Ovary (tissue), 9 donors: ENCODE data around the gene ADD1. TPM values are rescaled to one million over a fixed set of nuclear protein-coding genes. Genes with fewer than 3 reads are reported as not detected.

Experiments
- DNase-seq, 5 donors: peaks; one replicate each; pipeline ENCODE4 v3.0.0-alpha.2; 2019 to 2020
- H3K27ac ChIP-seq, 2 donors: fragments of 200-600 bp; one replicate each; pipeline versions ENCODE4 v1.5.1 to v1.8.0; 2019 to 2022
- H3K27me3 ChIP-seq: fragments of 200-600 bp; one replicate; pipeline ENCODE4 v1.8.0; 2022
- H3K36me3 ChIP-seq: fragments of 200-600 bp; sonication (generic); one replicate; pipeline ENCODE4 v1.5.1; 2019
- H3K4me1 ChIP-seq: one replicate; pipeline ENCODE4 v1.8.1; 2013; ENCODE audit warnings: mild to moderate bottlenecking, moderate library complexity; ENCODE audit not compliant: insufficient read depth
- H3K4me3 ChIP-seq: fragments of 200-600 bp; sonication (generic); one replicate; pipeline ENCODE4 v1.5.1; 2017
- H3K9me3 ChIP-seq, 2 donors: fragments of 200-600 bp in 1 of 2; sonication (generic) in 1 of 2; one replicate each; pipeline versions ENCODE4 v1.5.1 to v1.8.1; 2013 to 2019; ENCODE audit warnings: mild to moderate bottlenecking in 1 of 2, moderate library complexity in 1 of 2
- CTCF ChIP-seq, 3 donors: fragments of 450-650 bp in 2 of 3; fragments of 200-600 bp in 1 of 3; IDR thresholded peaks; one replicate each; pipeline versions ENCODE4 v1.5.1 to v1.8.0; 2016 to 2022; ENCODE audit warnings: antibody characterized with exemption in 3 of 3, mild to moderate bottlenecking in 1 of 3
- EP300 ChIP-seq: sonication (generic); formaldehyde crosslinking; IDR thresholded peaks from one replicate; pipeline ENCODE4 v1.6.1; 2017; ENCODE audit warnings: antibody characterized with exemption
- POLR2A ChIP-seq: fragments of 450-650 bp; IDR thresholded peaks from one replicate; pipeline ENCODE4 v1.6.1; 2017; ENCODE audit warnings: antibody characterized with exemption, mild to moderate bottlenecking, moderate library complexity
- WGBS, 3 donors: extraction: QIAGEN DNeasy Blood & Tissue Kit in 1 of 3; methylation state at CpG; one replicate each; pipeline versions ENCODE4 v1.1.5 to v1.1.7; 2013 to 2017; 5-methylcytosine and 5-hydroxymethylcytosine counted together
- intact Hi-C, 4 donors: fragments of 100-400 bp; cut with DNase I; formaldehyde crosslinking; loops; one replicate each; pipeline versions ENCODE4 v1.11.0 to v1.15.1; 2022 to 2023
- polyA plus RNA-seq, 2 donors: library from polyadenylated mRNA; stranded (reverse); fragments of 200-250 nt in 1 of 2; fragments of 350-450 nt in 1 of 2; fragmentation: Illumina TruSeq in 1 of 2; extraction: RNeasy Lipid Tissue Mini Kit (QIAGEN cat#74804) in 1 of 2; gene quantifications; one replicate each; pipeline ENCODE4 v1.2.3, GENCODE V29; 2013 to 2014
- total RNA-seq, 7 donors: library from RNA; depleted of rRNA in 2 of 7; stranded (reverse); fragments of >200 nt in 2 of 7; fragmentation: NEBNext Ultra II Directional in 3 of 7; extraction: Animal tissue kit (Norgen Biotek cat#: 25700) in 3 of 7; gene quantifications; one replicate each; pipeline versions ENCODE4 v1.1.0 to v1.2.4, GENCODE V29; 2016 to 2023
- donor health status: DM: no; HTN: no; CAD: no; lungs with moderate emphysema.
- donor health status: DM: no; HTN: no; CAD: no.
- donor health status: Bipolar disorder and iron deficiency.
- donor health status: DM: yes; HTN: yes; CAD: no.
- donor health status: DM: no; HTN: no; CAD: no.
- donor health status: DM: yes; HTN: yes; CAD: no.

ADD1 gene
- total and polyA plus RNA-seq, 9 donors = 166 to 447 (median 365) TPM

DNA sequence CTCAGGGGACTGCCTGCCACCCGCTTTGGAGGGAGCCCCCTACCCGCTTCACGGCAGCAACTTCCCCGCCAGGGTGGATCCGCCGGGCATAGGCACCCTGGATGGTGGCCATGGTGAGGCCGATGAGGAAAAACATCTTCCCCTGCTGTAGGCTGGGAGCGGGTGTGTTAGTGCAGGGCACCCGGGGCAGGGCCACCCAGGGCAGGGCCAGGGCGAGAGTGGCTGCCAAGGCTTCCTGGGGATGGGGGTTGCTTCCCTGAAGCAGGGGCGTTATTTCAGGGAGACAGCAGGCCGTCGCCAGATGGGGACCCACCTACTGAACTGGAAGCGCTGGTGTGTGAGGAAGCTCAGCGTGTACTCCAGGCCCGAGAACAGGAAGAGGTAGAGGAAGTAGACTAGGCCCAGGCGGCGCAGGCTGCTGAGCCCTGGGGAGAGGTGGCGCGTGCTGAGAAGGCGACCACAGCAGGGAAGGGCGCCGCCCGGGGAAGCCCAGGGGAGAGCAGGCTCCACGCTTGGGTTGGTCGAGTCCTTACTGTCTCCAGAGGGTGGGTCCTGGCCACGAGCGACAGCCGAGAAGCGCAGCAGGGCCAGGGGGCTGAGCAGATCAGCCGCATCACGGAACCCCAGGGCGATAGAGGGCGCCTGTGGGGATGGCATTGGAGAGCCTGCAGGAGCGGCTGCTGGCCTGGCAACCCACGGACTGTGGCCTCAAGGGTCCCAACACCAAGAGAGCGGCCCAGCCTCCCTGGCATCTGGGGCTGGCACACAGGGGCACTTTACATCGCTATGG, 88.1 kb downstream of the ADD1 start:
- no peak overlapping the region for H3K27ac ChIP-seq
- no peaks in the 10 kb centered on the region for H3K27me3 ChIP-seq
- H3K4me3 ChIP-seq = no peak overlapping the region
- intact Hi-C loops = loop anchor here in 3 of 4 donors (5.0 to 10.0 kb wide), 4 partner anchors 87 to 397 kb away; partner anchors contain the start of genes ADD1 (in 1 of the 3) and FAM193A (in 1 of the 3)
- 80 to 84% (median 80%) methylated on average over 37 to 38 of the region's 38 CpGs for WGBS, 3 donors
- peak in 2 of 5 donors; percentile 39 to 40 for DNase-seq
- no peaks in the 10 kb centered on the region for H3K9me3 ChIP-seq
- TF ChIP-seq POLR2A = no peak
- TF ChIP-seq EP300 = no peak
- TF ChIP-seq CTCF (IDR thresholded peaks at IDR 0.05) = no peak
- H3K36me3 ChIP-seq = no peaks in the 10 kb centered on the region
- H3K4me1 ChIP-seq = peaks cover 8% of the 10 kb centered on the region

DNA sequence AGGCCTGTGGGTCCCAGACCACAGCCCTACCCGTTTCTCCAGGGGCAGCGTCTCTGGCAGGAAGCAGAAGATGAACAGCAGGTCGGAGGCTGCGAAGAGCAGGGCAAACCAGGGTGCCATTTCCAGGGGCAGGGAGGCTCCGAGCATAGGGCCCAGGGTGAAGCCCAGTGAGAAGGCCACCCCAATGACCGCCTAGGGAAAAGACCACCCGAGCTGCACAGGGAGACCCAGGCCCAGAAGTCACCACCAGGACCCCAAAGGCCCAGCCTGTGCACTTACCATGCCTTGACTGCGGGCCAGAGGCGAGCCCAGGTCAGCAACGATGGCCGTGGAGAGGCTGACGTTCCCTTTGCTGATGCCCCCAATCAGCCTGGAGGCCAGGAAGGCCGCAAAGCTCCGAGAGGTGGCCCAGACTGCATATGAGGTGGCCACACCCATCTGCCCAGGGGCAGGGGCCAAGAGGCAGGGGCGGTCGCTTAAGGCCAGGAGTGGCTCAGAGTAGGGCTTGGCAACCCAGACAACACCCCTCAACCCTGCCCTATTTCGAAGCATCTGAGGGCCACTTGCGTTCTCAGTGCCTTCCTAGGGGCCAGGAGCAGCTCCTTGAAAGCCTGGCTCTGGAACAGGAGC, 88.8 kb downstream of the ADD1 start:
- TF ChIP-seq EP300 (no peak), CTCF (IDR thresholded peaks at IDR 0.05) (no peak), POLR2A (no peak)
- H3K27me3 ChIP-seq = no peaks in the 10 kb centered on the region
- H3K9me3 ChIP-seq = no peaks in the 10 kb centered on the region
- H3K36me3 ChIP-seq = no peaks in the 10 kb centered on the region
- peak in 3 of 5 donors; percentile 32 to 47 (median 35) for DNase-seq
- intact Hi-C loops = loop anchor here in 3 of 4 donors (5.0 to 10.0 kb wide), 4 partner anchors 88 to 398 kb away; partner anchors contain the start of genes ADD1 (in 1 of the 3) and FAM193A (in 1 of the 3)
- no peak overlapping the region for H3K4me3 ChIP-seq
- WGBS, 3 donors = 87% methylated on average over 12 to 18 of the region's 18 CpGs
- peaks cover 8% of the 10 kb centered on the region for H3K4me1 ChIP-seq
- H3K27ac ChIP-seq = no peak overlapping the region

DNA sequence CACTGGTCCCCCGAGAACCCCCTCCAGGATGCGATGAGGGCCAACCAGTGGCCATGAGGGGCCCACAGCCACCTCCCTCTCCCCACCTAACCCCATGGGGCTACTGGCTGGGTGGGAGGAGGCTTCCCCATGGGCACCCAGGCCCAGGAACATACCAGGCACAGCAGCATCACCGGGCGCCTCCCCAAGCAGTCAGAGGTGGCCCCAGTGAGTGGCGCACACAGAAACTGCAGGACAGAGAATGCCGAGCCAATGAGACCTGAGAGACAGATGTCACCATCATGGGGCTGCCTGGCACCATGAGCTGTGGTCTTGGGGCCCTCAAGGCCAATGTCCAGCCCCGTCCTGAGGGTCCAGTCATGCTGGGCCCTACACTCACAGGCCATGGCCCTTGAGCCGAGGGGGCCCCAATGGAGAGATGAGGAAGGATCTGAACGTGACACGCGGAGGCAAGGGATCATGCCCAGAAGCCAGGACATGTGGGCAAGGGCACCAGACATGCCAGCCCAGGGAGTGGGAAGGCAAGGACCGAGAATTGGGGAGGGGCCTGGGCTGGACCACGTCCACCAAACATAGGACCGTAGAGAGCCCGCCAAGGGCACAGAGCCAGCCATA, 89.4 kb downstream of the ADD1 start:
- H3K27ac ChIP-seq = peak overlapping the region; percentile 32 to 78
- intact Hi-C loops = loop anchor here in 3 of 4 donors (5.0 to 10.0 kb wide), 4 partner anchors 88 to 398 kb away; partner anchors contain the start of genes ADD1 (in 1 of the 3) and FAM193A (in 1 of the 3)
- TF ChIP-seq EP300 (no peak), CTCF (IDR thresholded peaks at IDR 0.05) (no peak), POLR2A (no peak)
- H3K27me3 ChIP-seq = no peaks in the 10 kb centered on the region
- DNase-seq = peak in 2 of 5 donors; percentile 22 to 62
- no peaks in the 10 kb centered on the region for H3K9me3 ChIP-seq
- no peaks in the 10 kb centered on the region for H3K36me3 ChIP-seq
- 58 to 71% (median 67%) methylated on average over 11 to 15 of the region's 15 CpGs for WGBS, 3 donors
- peaks cover 8% of the 10 kb centered on the region for H3K4me1 ChIP-seq
- H3K4me3 ChIP-seq = peak overlapping the region; percentile 96

- Histone ChIP-seq H3K36me3 (no peaks in the 10 kb centered on the region), H3K4me1 (peaks cover 8% of the 10 kb centered on the region), H3K9me3 (no peaks in the 10 kb centered on the region), H3K27me3 (no peaks in the 10 kb centered on the region), H3K27ac (peak overlapping the region; percentile 32 to 78), H3K4me3 (peak overlapping the region; percentile 96)
- DNase-seq = peak in 1 of 5 donors; percentile 54
- TF ChIP-seq EP300 (no peak), CTCF (IDR thresholded peaks at IDR 0.05) (no peak), POLR2A (no peak)
- WGBS, 3 donors = 12 to 17% (median 16%) methylated on average over 20 to 31 of the region's 31 CpGs
- intact Hi-C loops = loop anchor here in 3 of 4 donors (5.0 to 10.0 kb wide), 4 partner anchors 89 to 399 kb away; partner anchors contain the start of genes ADD1 (in 1 of the 3) and FAM193A (in 1 of the 3)
These were observed 90.0 kb downstream of the ADD1 start for GRCh38 chr4:2933566-2934076.
